ENCODE results near the gene RXYLT1.

RXYLT1 gene

GRCh38 chr12:63805704-63806672 lies 26.3 kb downstream of the RXYLT1 start:
- Histone ChIP-seq H3K36me3 (ENCODE audit: insufficient read depth, low read length) (peaks cover 8% of the 10 kb centered on the region), H3K4me1 (ENCODE audit: control insufficient read depth, insufficient read depth, low read length) (peaks cover 9% of the 10 kb centered on the region)

GRCh38 chr12:63808631-63809030 lies 28.9 kb downstream of the RXYLT1 start:
- Histone ChIP-seq H3K4me3 (ENCODE audit: low read length) (no peak overlapping the region), H3K4me2 (ENCODE audit: low read length) (no peak overlapping the region), H3K27me3 (ENCODE audit: control insufficient read depth, insufficient read depth, low read length) (no peaks in the 10 kb centered on the region), H3K9me3 (replicated peaks; ENCODE audit: low read length) (no peaks in the 10 kb centered on the region), H3K9ac (ENCODE audit: low read depth, low read length) (no peak overlapping the region), H3K4me1 (ENCODE audit: control insufficient read depth, insufficient read depth, low read length) (peaks cover 9% of the 10 kb centered on the region), H3K36me3 (ENCODE audit: insufficient read depth, low read length) (peaks cover 8% of the 10 kb centered on the region)

More at GRCh38 chr12:63805704-63806672, 26.3 kb downstream of the RXYLT1 start:
- H3K4me2 ChIP-seq (ENCODE audit: low read length) = no peak overlapping the region
- no peaks in the 10 kb centered on the region for H3K27me3 ChIP-seq (ENCODE audit: control insufficient read depth, insufficient read depth, low read length)
- H3K9me3 ChIP-seq (replicated peaks; ENCODE audit: low read length) = no peaks in the 10 kb centered on the region
- H3K4me3 ChIP-seq (ENCODE audit: low read length) = no peak overlapping the region
- H3K9ac ChIP-seq (ENCODE audit: low read depth, low read length) = no peak overlapping the region

- H3K4me1 ChIP-seq (ENCODE audit: control insufficient read depth, insufficient read depth, low read length) = peaks cover 6% of the 10 kb centered on the region
- no peak overlapping the region for H3K9ac ChIP-seq (ENCODE audit: low read depth, low read length)
- H3K36me3 ChIP-seq (ENCODE audit: insufficient read depth, low read length) = peaks cover 8% of the 10 kb centered on the region
- no peak overlapping the region for H3K4me3 ChIP-seq (ENCODE audit: low read length)
- no peaks in the 10 kb centered on the region for H3K9me3 ChIP-seq (replicated peaks; ENCODE audit: low read length)
- H3K4me2 ChIP-seq (ENCODE audit: low read length) = no peak overlapping the region
- no peaks in the 10 kb centered on the region for H3K27me3 ChIP-seq (ENCODE audit: control insufficient read depth, insufficient read depth, low read length)
Measured at GRCh38 chr12:63809566-63809965, 29.9 kb downstream of the RXYLT1 start.

DNA sequence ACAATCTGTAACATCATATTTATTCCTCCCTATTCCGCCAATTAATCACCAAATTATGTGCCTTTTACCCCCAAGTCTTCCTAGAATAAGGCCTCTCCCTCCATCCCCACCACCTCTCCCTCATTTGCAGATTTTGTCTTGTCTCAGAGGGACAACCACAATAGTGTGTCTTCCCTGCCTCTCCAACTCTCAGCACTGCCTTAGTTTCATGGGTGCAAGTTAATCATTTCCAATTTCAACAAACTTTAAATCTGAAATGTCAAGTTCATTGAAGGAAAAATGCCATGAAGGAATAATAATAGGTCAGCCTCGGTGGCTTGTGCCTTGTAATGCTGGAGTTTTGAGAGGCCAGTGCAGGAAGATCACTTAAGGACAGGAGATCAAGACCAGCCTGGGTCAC lies 31.6 kb downstream of the RXYLT1 start:
- Histone ChIP-seq H3K36me3 (ENCODE audit: insufficient read depth, low read length) (peaks cover 4% of the 10 kb centered on the region), H3K4me2 (ENCODE audit: low read length) (no peak overlapping the region), H3K9ac (ENCODE audit: low read depth, low read length) (no peak overlapping the region), H3K9me3 (replicated peaks; ENCODE audit: low read length) (no peaks in the 10 kb centered on the region), H3K27me3 (ENCODE audit: control insufficient read depth, insufficient read depth, low read length) (no peaks in the 10 kb centered on the region), H3K4me1 (ENCODE audit: control insufficient read depth, insufficient read depth, low read length) (no peaks in the 10 kb centered on the region), H3K4me3 (ENCODE audit: low read length) (no peak overlapping the region)

- peaks cover 4% of the 10 kb centered on the region for H3K36me3 ChIP-seq (ENCODE audit: insufficient read depth, low read length)
- H3K27me3 ChIP-seq (ENCODE audit: control insufficient read depth, insufficient read depth, low read length) = no peaks in the 10 kb centered on the region
- no peaks in the 10 kb centered on the region for H3K4me1 ChIP-seq (ENCODE audit: control insufficient read depth, insufficient read depth, low read length)
- H3K4me3 ChIP-seq (ENCODE audit: low read length) = no peak overlapping the region
- no peak overlapping the region for H3K4me2 ChIP-seq (ENCODE audit: low read length)
- no peak overlapping the region for H3K9ac ChIP-seq (ENCODE audit: low read depth, low read length)
- no peaks in the 10 kb centered on the region for H3K9me3 ChIP-seq (replicated peaks; ENCODE audit: low read length)
Measured at GRCh38 chr12:63811755-63812154, 32.0 kb downstream of the RXYLT1 start.

DNA sequence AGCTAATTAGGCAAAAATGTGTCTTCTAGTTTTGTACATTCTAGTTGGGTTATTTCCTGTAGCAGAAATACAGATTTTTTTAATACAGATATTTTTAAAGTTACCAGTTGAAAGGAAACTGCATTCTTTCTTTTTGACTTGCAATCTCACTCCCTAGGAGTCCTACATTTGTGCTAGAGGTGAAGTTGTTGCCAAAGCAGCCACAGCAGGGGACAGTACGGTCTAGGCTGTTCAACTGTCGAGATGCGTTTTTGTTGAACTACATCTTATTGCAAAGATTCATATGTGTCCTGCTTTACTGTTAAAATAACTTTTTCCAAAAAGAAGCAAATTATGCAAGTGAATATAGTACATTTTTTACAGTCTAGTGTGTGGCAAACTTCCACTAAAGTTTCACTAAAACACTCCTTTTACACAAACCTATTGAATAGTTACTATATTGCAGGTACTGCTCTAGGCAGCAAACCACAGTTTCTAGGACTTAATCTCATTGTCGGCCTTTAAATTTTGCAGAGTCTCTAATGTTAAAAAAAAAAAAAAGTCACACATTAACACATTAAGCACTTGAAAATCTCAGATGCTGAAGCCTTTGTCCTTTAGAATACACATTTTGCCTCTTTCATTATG lies 34.5 kb downstream of the RXYLT1 start:
- Histone ChIP-seq H3K4me3 (ENCODE audit: low read length) (no peak overlapping the region), H3K9me3 (replicated peaks; ENCODE audit: low read length) (no peaks in the 10 kb centered on the region), H3K4me1 (ENCODE audit: control insufficient read depth, insufficient read depth, low read length) (no peaks in the 10 kb centered on the region), H3K4me2 (ENCODE audit: low read length) (no peak overlapping the region), H3K36me3 (ENCODE audit: insufficient read depth, low read length) (no peaks in the 10 kb centered on the region), H3K9ac (ENCODE audit: low read depth, low read length) (no peak overlapping the region), H3K27me3 (ENCODE audit: control insufficient read depth, insufficient read depth, low read length) (no peaks in the 10 kb centered on the region)

GRCh38 chr12:63815482-63815852 lies 35.8 kb downstream of the RXYLT1 start:
- H3K36me3 ChIP-seq (ENCODE audit: insufficient read depth, low read length) = no peaks in the 10 kb centered on the region
- H3K27me3 ChIP-seq (ENCODE audit: control insufficient read depth, insufficient read depth, low read length) = no peaks in the 10 kb centered on the region
- H3K9me3 ChIP-seq (replicated peaks; ENCODE audit: low read length) = no peaks in the 10 kb centered on the region
- H3K4me2 ChIP-seq (ENCODE audit: low read length) = no peak overlapping the region
- H3K4me1 ChIP-seq (ENCODE audit: control insufficient read depth, insufficient read depth, low read length) = no peaks in the 10 kb centered on the region
- H3K9ac ChIP-seq (ENCODE audit: low read depth, low read length) = no peak overlapping the region
- no peak overlapping the region for H3K4me3 ChIP-seq (ENCODE audit: low read length)

GRCh38 chr12:63816031-63816430 lies 36.3 kb downstream of the RXYLT1 start:
- no peaks in the 10 kb centered on the region for H3K36me3 ChIP-seq (ENCODE audit: insufficient read depth, low read length)
- no peak overlapping the region for H3K4me2 ChIP-seq (ENCODE audit: low read length)
- no peaks in the 10 kb centered on the region for H3K4me1 ChIP-seq (ENCODE audit: control insufficient read depth, insufficient read depth, low read length)
- no peaks in the 10 kb centered on the region for H3K27me3 ChIP-seq (ENCODE audit: control insufficient read depth, insufficient read depth, low read length)
- no peaks in the 10 kb centered on the region for H3K9me3 ChIP-seq (replicated peaks; ENCODE audit: low read length)
- no peak overlapping the region for H3K4me3 ChIP-seq (ENCODE audit: low read length)
- no peak overlapping the region for H3K9ac ChIP-seq (ENCODE audit: low read depth, low read length)

- Histone ChIP-seq H3K9me3 (replicated peaks; ENCODE audit: low read length) (no peaks in the 10 kb centered on the region), H3K36me3 (ENCODE audit: insufficient read depth, low read length) (no peaks in the 10 kb centered on the region), H3K4me1 (ENCODE audit: control insufficient read depth, insufficient read depth, low read length) (peaks cover 9% of the 10 kb centered on the region), H3K4me2 (ENCODE audit: low read length) (no peak overlapping the region), H3K27me3 (ENCODE audit: control insufficient read depth, insufficient read depth, low read length) (no peaks in the 10 kb centered on the region), H3K4me3 (ENCODE audit: low read length) (no peak overlapping the region), H3K9ac (ENCODE audit: low read depth, low read length) (no peak overlapping the region)
Measured at GRCh38 chr12:63820427-63820826, 40.7 kb downstream of the RXYLT1 start.

DNA sequence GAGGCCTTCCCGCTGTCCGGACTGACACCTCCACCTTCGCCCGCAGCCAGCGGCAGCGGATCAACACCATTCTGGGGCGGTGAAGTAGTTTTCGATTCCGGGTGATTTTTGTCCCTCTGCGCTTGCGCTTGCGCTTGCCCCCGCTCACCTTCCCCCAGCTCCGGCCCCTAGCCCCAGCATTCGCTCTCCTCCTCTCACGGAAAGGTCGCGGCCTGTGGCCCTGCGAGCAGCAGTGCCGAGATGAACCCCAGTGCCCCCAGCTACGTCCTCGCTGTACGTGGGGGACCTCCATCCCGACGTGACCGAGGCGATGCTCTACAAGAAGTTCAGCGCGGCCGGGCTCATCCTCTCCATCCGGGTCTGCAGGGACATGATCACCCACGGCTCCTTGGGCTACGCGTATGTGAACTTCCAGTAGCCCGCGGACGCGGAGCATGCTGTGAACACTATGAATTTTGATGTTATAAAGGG lies 42.1 kb downstream of the RXYLT1 start:
- Histone ChIP-seq H3K4me1 (ENCODE audit: control insufficient read depth, insufficient read depth, low read length) (peaks cover 9% of the 10 kb centered on the region), H3K9ac (ENCODE audit: low read depth, low read length) (peak overlapping the region; percentile 14), H3K36me3 (ENCODE audit: insufficient read depth, low read length) (no peaks in the 10 kb centered on the region), H3K4me2 (ENCODE audit: low read length) (peak overlapping the region; percentile 78), H3K9me3 (replicated peaks; ENCODE audit: low read length) (no peaks in the 10 kb centered on the region), H3K27me3 (ENCODE audit: control insufficient read depth, insufficient read depth, low read length) (no peaks in the 10 kb centered on the region), H3K4me3 (ENCODE audit: low read length) (peak overlapping the region; percentile 59)

GRCh38 chr12:63822352-63822751 lies 42.6 kb downstream of the RXYLT1 start:
- no peaks in the 10 kb centered on the region for H3K27me3 ChIP-seq (ENCODE audit: control insufficient read depth, insufficient read depth, low read length)
- peaks cover 9% of the 10 kb centered on the region for H3K4me1 ChIP-seq (ENCODE audit: control insufficient read depth, insufficient read depth, low read length)
- peak overlapping the region; percentile 78 for H3K4me2 ChIP-seq (ENCODE audit: low read length)
- peak overlapping the region; percentile 59 for H3K4me3 ChIP-seq (ENCODE audit: low read length)
- H3K9me3 ChIP-seq (replicated peaks; ENCODE audit: low read length) = no peaks in the 10 kb centered on the region
- no peaks in the 10 kb centered on the region for H3K36me3 ChIP-seq (ENCODE audit: insufficient read depth, low read length)
- no peak overlapping the region for H3K9ac ChIP-seq (ENCODE audit: low read depth, low read length)

All from skeletal muscle satellite cell (primary cell).